LNCaP clone FGC (cell line): ENCODE measurements around the gene ABCA10.
A peak's percentile ranks its signal among the peaks of the same experiment; 100 is the strongest.

Experiments used
- DNase-seq: peaks from one replicate; pipeline ENCODE4 v3.0.0-alpha.2; 2011; ENCODE audit warnings: low read depth
- H3K4me3 ChIP-seq: 2 replicates; pipeline ENCODE4 v1.5.1; 2011; ENCODE audit warnings: mild to moderate bottlenecking, low read depth, low read length, control low read depth
- TF ChIP-seq, protein P1 (sequence below): IDR thresholded peaks from 2 replicates; pipeline ENCODE4 v1.5.1; 2012; ENCODE audit warnings: mild to moderate bottlenecking; ENCODE audit not compliant: control insufficient read depth, insufficient read depth; ENCODE audit errors: extremely low read depth

The ABCA10 gene

DNA sequence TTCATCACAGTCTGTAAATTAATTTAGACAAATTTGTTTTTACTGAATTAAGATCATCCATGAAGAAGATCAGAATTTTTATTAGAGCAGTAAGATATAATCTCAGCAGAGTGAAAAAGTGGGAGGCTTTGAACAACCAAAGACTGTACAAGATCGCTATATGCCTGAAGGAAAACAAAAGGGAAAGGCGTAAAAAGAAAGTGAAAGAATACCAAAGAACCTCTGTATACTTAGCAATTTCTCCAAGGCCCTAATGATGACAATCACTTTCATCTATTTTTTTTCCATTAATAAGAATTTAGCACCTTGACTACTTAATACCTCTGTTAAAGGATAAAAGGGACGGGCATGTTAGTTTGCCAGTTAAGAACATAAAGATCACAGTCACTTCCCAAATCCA is 38.6 kb upstream of the ABCA10 start:
- no peak overlapping the region for H3K4me3 ChIP-seq
- no peak for DNase-seq
- TF ChIP-seq, protein P1, sequence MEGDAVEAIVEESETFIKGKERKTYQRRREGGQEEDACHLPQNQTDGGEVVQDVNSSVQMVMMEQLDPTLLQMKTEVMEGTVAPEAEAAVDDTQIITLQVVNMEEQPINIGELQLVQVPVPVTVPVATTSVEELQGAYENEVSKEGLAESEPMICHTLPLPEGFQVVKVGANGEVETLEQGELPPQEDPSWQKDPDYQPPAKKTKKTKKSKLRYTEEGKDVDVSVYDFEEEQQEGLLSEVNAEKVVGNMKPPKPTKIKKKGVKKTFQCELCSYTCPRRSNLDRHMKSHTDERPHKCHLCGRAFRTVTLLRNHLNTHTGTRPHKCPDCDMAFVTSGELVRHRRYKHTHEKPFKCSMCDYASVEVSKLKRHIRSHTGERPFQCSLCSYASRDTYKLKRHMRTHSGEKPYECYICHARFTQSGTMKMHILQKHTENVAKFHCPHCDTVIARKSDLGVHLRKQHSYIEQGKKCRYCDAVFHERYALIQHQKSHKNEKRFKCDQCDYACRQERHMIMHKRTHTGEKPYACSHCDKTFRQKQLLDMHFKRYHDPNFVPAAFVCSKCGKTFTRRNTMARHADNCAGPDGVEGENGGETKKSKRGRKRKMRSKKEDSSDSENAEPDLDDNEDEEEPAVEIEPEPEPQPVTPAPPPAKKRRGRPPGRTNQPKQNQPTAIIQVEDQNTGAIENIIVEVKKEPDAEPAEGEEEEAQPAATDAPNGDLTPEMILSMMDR: no peak

- TF ChIP-seq, protein P1: no peak
- no peak for DNase-seq
- no peak overlapping the region for H3K4me3 ChIP-seq
Measured at GRCh38 chr17:69265873-69266272, 37.2 kb upstream of the ABCA10 start.

GRCh38 chr17:69254187-69254586 is 25.6 kb upstream of the ABCA10 start:
- TF ChIP-seq, protein P1: no peak
- DNase-seq: no peak
- no peak overlapping the region for H3K4me3 ChIP-seq

- H3K4me3 ChIP-seq: no peak overlapping the region
- no peak for DNase-seq
- TF ChIP-seq, protein P1: no peak
Measured at GRCh38 chr17:69250641-69251040, 22.0 kb upstream of the ABCA10 start.

- TF ChIP-seq, protein P1: peak; percentile 65
- peak; percentile 35 for DNase-seq
- no peak overlapping the region for H3K4me3 ChIP-seq
Measured at GRCh38 chr17:69246726-69247375, 18.2 kb upstream of the ABCA10 start.

GRCh38 chr17:69246202-69246601 is 17.6 kb upstream of the ABCA10 start:
- TF ChIP-seq, protein P1: no peak
- no peak overlapping the region for H3K4me3 ChIP-seq
- no peak for DNase-seq

DNA sequence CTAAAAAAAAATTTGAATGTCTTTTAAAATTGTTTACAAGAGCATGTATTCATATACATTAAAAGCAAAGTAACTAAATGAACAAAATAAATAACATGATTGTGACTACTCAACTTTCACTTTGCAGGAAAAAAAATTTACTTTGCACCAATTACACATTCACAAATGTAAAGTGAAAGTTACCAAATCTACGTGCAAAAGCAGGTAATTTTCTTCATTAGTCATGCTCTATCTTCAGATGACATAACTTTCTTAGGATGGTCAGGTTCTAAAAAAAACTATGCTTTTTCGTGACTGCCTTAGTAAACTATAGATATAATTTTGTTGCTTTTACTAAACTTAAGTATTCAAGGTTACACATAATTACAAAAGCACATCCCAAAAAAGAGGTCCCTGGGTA is 17.0 kb upstream of the ABCA10 start:
- TF ChIP-seq, protein P1: no peak
- no peak for DNase-seq
- H3K4me3 ChIP-seq: no peak overlapping the region
